Right lobe of liver (tissue), 6 donors: Measurements from ENCODE around the gene DCC. TPM values are rescaled to one million over a fixed set of nuclear protein-coding genes. Genes with fewer than 3 reads are reported as not detected.

Source experiments
- ATAC-seq, 4 donors: fragments of 200-7000 bp; cut with Tn5 transposase; one replicate each; pipeline ENCODE4 v1.9.1; 2020; ENCODE audit warnings: mild to moderate bottlenecking in 4 of 4, moderate library complexity in 4 of 4
- DNase-seq, 3 donors: peaks; one replicate each; pipeline ENCODE4 v3.0.0-alpha.2; 2020
- H3K27ac ChIP-seq, 3 donors: fragments of 200-600 bp; one replicate each; pipeline ENCODE4 v1.8.0; 2022
- H3K27me3 ChIP-seq, 2 donors: fragments of 200-600 bp; one replicate each; pipeline ENCODE4 v1.8.0; 2022
- H3K36me3 ChIP-seq, 4 donors: fragments of 200-600 bp; sonication (generic) in 1 of 4; one replicate each; pipeline versions ENCODE4 v1.5.1 to v1.8.0; 2017 to 2022; ENCODE audit warnings: control low read depth in 1 of 4
- H3K4me1 ChIP-seq, 4 donors: fragments of 200-600 bp; sonication (generic) in 1 of 4; one replicate each; pipeline versions ENCODE4 v1.5.1 to v1.8.0; 2017 to 2022; ENCODE audit warnings: control low read depth in 1 of 4
- H3K4me3 ChIP-seq, 3 donors: fragments of 200-600 bp; one replicate each; pipeline ENCODE4 v1.8.0; 2022
- H3K9me3 ChIP-seq, 4 donors: fragments of 200-600 bp; sonication (generic) in 1 of 4; one replicate each; pipeline versions ENCODE4 v1.5.1 to v1.8.0; 2017 to 2022; ENCODE audit warnings: control low read depth in 1 of 4
- POLR2A ChIP-seq: fragments of 450-650 bp; IDR thresholded peaks from one replicate; pipeline ENCODE4 v1.6.1; 2017; ENCODE audit warnings: antibody characterized with exemption, mild to moderate bottlenecking
- WGBS: methylation state at CpG from one replicate; pipeline ENCODE4 v1.1.6; 2018; ENCODE audit warnings: low coverage, low lambda C conversion rate; ENCODE audit not compliant: insufficient coverage; ENCODE audit errors: missing lambda C conversion rate; 5-methylcytosine and 5-hydroxymethylcytosine counted together
- intact Hi-C, 2 donors: fragments of 100-400 bp; cut with DNase I; formaldehyde crosslinking; loops; one replicate each; pipeline versions ENCODE4 v1.11.2 to v1.14.1; 2022
- total RNA-seq, 6 experiments: library from RNA; depleted of rRNA in 2 of 6; stranded (reverse); fragments of >200 nt in 2 of 6; fragmentation: NEBNext Ultra II Directional in 3 of 6; extraction: Animal tissue kit (Norgen Biotek cat#: 25700) in 3 of 6; gene quantifications; one replicate each; pipeline versions ENCODE4 v1.1.0 to v1.2.4, GENCODE V29; 2016 to 2023
- TF ChIP-seq, protein P1 (sequence below), 4 donors: fragments of 200-600 bp in 3 of 4; fragments of 450-650 bp in 1 of 4; IDR thresholded peaks; one replicate each; pipeline versions ENCODE4 v1.5.1 to v1.8.0; 2016 to 2022; ENCODE audit warnings: antibody characterized with exemption in 4 of 4, mild to moderate bottlenecking in 2 of 4
- donor health status: DM: no; HTN: yes; CAD: no.
- donor health status: DM: no; HTN: no; CAD: no.
- donor health status: DM: no; HTN: no; CAD: no.
- donor health status: DM: no; HTN: yes; CAD: no.
- donor health status: DM: no; HTN: yes; CAD: no.

DCC gene
- total RNA-seq, 6 experiments from 2014 or later, result 0.06 TPM; not detected in 5

DNA sequence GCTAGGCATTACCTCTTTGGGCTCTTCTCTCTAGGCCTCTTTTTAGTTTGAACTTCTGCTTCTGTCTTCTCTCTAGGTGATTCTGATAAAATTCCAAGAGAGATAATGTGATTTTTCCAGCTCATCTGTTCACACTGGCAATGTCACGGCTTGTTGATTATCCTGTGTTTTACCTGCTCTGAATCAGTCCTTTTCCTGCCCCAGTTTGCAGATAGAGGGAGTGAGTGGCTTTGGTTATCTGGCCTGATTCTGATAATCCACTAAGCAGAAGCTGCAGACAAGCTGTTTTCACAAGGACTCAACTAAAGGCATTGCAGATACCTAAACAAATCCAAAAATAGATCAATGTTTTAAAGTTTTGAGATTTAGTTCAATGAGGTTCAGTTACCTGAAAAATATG lies 111.9 kb downstream of the DCC start:
- 17% methylated on average over 1 of the region's 1 CpG for WGBS
- Histone ChIP-seq H3K4me3 (no peak overlapping the region), H3K4me1 (no peaks in the 10 kb centered on the region), H3K27me3 (no peaks in the 10 kb centered on the region), H3K9me3 (no peaks in the 10 kb centered on the region), H3K27ac (no peak overlapping the region), H3K36me3 (no peaks in the 10 kb centered on the region)
- DNase-seq (no peak), ATAC-seq (no peak)
- intact Hi-C loops, result no loop called here
- TF ChIP-seq, protein P1, sequence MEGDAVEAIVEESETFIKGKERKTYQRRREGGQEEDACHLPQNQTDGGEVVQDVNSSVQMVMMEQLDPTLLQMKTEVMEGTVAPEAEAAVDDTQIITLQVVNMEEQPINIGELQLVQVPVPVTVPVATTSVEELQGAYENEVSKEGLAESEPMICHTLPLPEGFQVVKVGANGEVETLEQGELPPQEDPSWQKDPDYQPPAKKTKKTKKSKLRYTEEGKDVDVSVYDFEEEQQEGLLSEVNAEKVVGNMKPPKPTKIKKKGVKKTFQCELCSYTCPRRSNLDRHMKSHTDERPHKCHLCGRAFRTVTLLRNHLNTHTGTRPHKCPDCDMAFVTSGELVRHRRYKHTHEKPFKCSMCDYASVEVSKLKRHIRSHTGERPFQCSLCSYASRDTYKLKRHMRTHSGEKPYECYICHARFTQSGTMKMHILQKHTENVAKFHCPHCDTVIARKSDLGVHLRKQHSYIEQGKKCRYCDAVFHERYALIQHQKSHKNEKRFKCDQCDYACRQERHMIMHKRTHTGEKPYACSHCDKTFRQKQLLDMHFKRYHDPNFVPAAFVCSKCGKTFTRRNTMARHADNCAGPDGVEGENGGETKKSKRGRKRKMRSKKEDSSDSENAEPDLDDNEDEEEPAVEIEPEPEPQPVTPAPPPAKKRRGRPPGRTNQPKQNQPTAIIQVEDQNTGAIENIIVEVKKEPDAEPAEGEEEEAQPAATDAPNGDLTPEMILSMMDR (IDR thresholded peaks at IDR 0.05), result no peak
- no peak for TF ChIP-seq POLR2A

DNA sequence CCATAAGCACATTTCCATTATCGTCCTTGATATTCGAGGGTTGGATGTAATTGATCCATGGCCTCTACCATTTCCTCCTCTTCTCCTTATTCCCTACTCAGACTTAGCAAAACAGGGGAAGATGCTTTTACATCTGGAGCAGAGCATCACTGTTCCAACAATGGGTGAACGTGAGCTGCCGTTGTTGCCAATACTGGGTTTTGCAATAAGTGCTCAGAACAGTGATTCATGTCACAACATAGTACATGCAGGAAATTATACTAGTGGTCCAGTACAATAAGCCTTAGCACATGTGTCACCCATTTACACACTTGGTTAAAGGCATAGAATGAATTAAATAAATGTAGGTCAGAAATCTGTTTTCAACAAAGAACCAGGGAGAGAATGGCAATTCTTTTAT lies 112.4 kb downstream of the DCC start:
- intact Hi-C loops, result no loop called here
- H3K4me1 ChIP-seq, result no peaks in the 10 kb centered on the region
- no peak overlapping the region for H3K27ac ChIP-seq
- H3K9me3 ChIP-seq, result no peaks in the 10 kb centered on the region
- no peak overlapping the region for H3K4me3 ChIP-seq
- TF ChIP-seq POLR2A, result no peak
- TF ChIP-seq, protein P1 (IDR thresholded peaks at IDR 0.05), result no peak
- WGBS, result 64% methylated on average over 4 of the region's 4 CpGs
- no peaks in the 10 kb centered on the region for H3K36me3 ChIP-seq
- no peak for ATAC-seq
- DNase-seq, result no peak
- H3K27me3 ChIP-seq, result no peaks in the 10 kb centered on the region

GRCh38 chr18:52459890-52460289 lies 119.9 kb downstream of the DCC start:
- no peak overlapping the region for H3K27ac ChIP-seq
- H3K27me3 ChIP-seq, result no peaks in the 10 kb centered on the region
- intact Hi-C loops, result no loop called here
- DNase-seq (no peak), ATAC-seq (no peak)
- H3K36me3 ChIP-seq, result no peaks in the 10 kb centered on the region
- H3K4me1 ChIP-seq, result no peaks in the 10 kb centered on the region
- H3K4me3 ChIP-seq, result no peak overlapping the region
- WGBS, result 73% methylated on average over 1 of the region's 1 CpG
- TF ChIP-seq POLR2A, result no peak
- TF ChIP-seq, protein P1 (IDR thresholded peaks at IDR 0.05), result no peak
- H3K9me3 ChIP-seq, result no peaks in the 10 kb centered on the region

DNA sequence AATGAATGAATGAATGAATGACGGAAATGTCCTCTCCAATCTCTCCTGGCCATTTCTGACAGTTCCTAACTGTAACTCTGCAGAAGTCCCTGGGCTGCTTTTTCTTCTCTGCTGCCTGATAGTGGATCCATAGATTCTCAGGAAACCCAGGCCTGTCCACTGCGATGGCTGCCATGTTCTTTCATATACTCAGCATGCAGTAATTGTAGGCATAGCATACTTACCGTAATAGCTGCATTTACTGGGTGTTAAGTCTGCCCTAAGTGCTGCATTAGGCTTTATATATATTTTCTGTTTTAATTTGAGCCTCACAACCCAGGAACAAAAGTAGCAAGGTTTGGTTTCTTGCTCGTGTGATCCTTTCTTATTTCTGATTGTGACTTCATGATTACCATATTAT lies 122.9 kb downstream of the DCC start:
- DNase-seq, result no peak
- intact Hi-C loops, result no loop called here

More for the DNA sequence above, 122.9 kb downstream of the DCC start:
- Histone ChIP-seq H3K27ac (no peak overlapping the region), H3K4me1 (no peaks in the 10 kb centered on the region), H3K27me3 (no peaks in the 10 kb centered on the region), H3K36me3 (no peaks in the 10 kb centered on the region), H3K9me3 (no peaks in the 10 kb centered on the region), H3K4me3 (no peak overlapping the region)
- 62% methylated on average over 4 of the region's 4 CpGs for WGBS
- no peak for ATAC-seq
- TF ChIP-seq, protein P1 (IDR thresholded peaks at IDR 0.05), result no peak
- TF ChIP-seq POLR2A, result no peak
